DND-41 (cell line): ENCODE measurements around the gene LAMTOR4.

Experiments used
- EZH2 ChIP-seq: IDR thresholded peaks from 3 replicates; pipeline ENCODE4 v1.6.1; 2012; ENCODE audit warnings: borderline replicate concordance, low read depth, mild to moderate bottlenecking, moderate library complexity, low read length, inconsistent platforms; ENCODE audit not compliant: severe bottlenecking
- TF ChIP-seq, protein P1 (sequence below): IDR thresholded peaks from 2 replicates; pipeline ENCODE4 v1.5.1; 2012; ENCODE audit warnings: borderline replicate concordance, low read length, moderate library complexity, mild to moderate bottlenecking; ENCODE audit not compliant: poor library complexity, severe bottlenecking; ENCODE audit errors: extremely low read depth

DNA sequence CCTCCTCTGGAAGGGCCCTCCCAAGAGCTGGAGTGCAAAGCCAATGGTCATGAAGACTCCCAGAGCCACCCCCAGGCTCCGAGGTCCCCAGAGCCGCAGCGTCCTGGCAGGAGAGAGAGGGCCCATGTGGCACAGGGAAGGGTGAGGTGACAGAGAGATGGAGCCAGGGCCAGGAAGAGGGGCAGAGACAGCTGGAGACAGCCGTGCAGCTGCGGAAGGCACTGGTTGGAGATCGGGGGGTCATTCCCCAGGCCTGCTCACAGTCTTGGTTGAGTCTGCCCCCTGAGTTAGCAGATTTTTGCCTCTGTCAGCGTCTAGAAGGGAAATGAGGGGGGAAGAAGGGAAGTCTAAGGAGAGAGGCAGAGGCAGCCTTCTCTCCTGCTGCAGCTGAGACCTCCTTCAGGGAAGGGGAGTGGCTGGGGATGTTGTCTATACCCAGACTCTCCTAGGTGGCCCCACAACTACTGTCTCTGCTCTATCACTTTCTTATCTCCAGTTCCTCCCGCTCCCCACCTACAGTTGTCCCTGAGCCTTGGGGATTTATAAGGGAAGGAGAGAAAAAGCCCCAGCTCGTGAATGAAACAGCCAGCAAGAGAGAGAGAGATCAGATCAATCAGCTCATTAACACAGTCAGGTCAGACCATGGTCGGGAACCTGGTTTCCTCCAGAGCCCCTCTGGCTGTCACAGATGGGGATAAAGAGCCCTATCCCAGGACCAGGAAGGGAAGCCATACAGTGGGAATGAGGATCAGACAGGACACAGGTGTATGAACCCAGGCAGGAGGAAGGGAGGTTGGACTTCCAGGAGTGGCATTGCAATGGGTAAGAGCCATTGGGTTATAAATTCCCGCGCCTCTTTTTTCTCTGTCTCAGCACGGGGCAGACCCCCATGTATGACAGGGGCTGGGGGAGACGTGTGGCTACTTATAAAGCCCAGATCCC lies 18.5 kb downstream of the LAMTOR4 start:
- TF ChIP-seq, protein P1, sequence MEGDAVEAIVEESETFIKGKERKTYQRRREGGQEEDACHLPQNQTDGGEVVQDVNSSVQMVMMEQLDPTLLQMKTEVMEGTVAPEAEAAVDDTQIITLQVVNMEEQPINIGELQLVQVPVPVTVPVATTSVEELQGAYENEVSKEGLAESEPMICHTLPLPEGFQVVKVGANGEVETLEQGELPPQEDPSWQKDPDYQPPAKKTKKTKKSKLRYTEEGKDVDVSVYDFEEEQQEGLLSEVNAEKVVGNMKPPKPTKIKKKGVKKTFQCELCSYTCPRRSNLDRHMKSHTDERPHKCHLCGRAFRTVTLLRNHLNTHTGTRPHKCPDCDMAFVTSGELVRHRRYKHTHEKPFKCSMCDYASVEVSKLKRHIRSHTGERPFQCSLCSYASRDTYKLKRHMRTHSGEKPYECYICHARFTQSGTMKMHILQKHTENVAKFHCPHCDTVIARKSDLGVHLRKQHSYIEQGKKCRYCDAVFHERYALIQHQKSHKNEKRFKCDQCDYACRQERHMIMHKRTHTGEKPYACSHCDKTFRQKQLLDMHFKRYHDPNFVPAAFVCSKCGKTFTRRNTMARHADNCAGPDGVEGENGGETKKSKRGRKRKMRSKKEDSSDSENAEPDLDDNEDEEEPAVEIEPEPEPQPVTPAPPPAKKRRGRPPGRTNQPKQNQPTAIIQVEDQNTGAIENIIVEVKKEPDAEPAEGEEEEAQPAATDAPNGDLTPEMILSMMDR, result no peak
- TF ChIP-seq EZH2, result no peak
